ENCODE measurements around the gene ZG16B. TPM values are rescaled to one million over a fixed set of nuclear protein-coding genes. Genes with fewer than 3 reads are reported as not detected.

The ZG16B gene
- total and polyA plus RNA-seq, 7 donors = 0.62 TPM; not detected in 6

DNA sequence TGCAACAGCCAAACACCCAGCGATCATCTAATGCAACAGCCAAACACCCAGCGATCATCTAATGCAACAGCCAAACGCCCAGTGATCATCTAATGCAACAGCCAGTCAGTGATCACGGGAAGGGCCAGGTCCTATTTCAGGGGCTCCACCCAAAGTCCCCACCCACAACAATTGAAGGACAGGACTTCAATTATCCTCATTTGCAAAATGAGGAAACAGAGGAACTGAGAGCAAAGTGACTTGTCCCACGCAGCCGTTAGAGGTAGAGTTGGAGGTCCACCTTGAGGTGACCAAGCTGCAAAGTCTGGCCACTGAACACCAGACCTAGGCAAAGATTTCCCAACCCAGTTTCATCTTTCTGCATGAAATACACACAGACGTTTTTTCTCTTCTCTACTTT lies 3.7 kb downstream of the ZG16B start:
- Histone ChIP-seq H3K27me3 (ENCODE audit: insufficient read depth in 3 of 3, low read length in 2 of 3) (peaks cover 0 to 37% (median 0%) of the 10 kb centered on the region in 3 donors), H3K36me3 (ENCODE audit: insufficient read depth in 1 of 2, low read depth in 1 of 2) (no peaks in the 10 kb centered on the region), H3K4me1 (no peaks in the 10 kb centered on the region), H3K9me3 (no peaks in the 10 kb centered on the region), H3K4me3 (no peak overlapping the region), H3K27ac (no peak overlapping the region)
- 63 to 64% (median 64%) methylated on average over 7 of the region's 7 CpGs for WGBS, 3 donors
- intact Hi-C loops (cut with DNase I) = no loop called here
- ATAC-seq = no peak
- DNase-seq = peak in 1 of 2 donors; percentile 13
- TF ChIP-seq, protein P1, sequence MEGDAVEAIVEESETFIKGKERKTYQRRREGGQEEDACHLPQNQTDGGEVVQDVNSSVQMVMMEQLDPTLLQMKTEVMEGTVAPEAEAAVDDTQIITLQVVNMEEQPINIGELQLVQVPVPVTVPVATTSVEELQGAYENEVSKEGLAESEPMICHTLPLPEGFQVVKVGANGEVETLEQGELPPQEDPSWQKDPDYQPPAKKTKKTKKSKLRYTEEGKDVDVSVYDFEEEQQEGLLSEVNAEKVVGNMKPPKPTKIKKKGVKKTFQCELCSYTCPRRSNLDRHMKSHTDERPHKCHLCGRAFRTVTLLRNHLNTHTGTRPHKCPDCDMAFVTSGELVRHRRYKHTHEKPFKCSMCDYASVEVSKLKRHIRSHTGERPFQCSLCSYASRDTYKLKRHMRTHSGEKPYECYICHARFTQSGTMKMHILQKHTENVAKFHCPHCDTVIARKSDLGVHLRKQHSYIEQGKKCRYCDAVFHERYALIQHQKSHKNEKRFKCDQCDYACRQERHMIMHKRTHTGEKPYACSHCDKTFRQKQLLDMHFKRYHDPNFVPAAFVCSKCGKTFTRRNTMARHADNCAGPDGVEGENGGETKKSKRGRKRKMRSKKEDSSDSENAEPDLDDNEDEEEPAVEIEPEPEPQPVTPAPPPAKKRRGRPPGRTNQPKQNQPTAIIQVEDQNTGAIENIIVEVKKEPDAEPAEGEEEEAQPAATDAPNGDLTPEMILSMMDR (IDR thresholded peaks at IDR 0.05) = no peak

DNA sequence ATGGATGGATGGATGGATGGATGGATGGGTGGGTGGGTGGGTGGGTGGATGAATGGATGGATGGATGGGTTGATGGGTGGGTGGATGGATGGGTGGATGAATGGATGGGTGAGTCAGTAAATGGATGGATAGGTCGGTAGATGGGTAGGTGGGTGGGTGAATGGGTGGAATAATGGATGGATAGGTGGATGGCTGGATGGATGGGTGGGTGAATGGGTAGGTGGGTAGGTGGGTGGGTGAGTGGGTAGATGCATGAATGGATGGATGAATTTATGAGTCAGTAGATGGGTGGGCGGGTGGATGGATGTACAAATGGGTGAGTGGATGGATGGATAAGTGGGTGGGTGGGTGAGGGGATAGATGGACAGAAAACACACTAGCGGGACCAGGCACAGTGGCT lies 4.9 kb downstream of the ZG16B start:
- TF ChIP-seq, protein P1 (IDR thresholded peaks at IDR 0.05) = no peak
- Histone ChIP-seq H3K27ac (no peak overlapping the region), H3K36me3 (ENCODE audit: insufficient read depth in 1 of 2, low read depth in 1 of 2) (no peaks in the 10 kb centered on the region), H3K9me3 (no peaks in the 10 kb centered on the region), H3K4me1 (no peaks in the 10 kb centered on the region), H3K4me3 (no peak overlapping the region), H3K27me3 (ENCODE audit: insufficient read depth in 3 of 3, low read length in 2 of 3) (peaks cover 0 to 31% (median 0%) of the 10 kb centered on the region in 3 donors)
- no peak for DNase-seq
- ATAC-seq = no peak
- 77 to 86% (median 85%) methylated on average over 3 of the region's 3 CpGs for WGBS, 3 donors
- intact Hi-C loops (cut with DNase I) = no loop called here

DNA sequence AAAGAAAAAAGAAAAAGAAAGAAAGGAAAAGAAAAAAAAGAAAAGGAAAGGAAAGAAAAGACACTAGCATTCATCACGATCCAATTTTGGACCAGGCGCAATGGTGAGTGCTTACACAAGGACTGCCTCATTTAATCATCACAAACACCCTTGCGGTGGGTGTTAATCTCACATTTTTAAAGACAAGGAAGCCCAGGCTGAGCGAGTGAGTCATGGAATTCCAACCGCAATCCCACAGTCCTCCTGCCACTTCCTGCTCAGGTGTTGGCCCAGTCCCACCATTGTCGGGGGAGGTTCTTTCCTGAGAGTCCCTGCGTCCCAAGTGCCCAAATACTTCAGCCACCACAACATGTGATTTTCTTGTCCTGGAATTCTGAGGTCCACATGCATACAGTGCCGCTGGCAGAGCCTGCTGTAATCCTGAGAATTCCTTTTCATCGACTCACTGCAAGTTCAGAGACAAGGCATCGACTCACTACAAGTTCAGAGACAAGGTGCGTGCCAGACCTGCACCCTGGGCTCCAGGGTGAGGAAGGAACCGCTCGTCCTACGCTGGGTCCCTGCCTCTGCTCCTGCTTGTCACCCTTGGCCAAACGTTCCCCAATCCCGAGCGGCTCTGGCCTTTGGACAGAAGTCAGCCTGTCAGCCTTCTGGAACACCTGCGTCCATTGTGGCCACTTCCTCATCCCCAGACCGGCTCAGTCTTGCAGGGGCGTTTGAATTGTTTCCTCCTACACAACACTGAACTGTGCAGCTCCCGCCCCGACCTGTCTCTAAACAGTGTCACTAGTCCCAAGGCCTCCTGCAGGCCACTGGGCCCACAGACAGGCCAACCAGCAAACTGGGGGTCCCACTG lies 5.8 kb downstream of the ZG16B start:
- TF ChIP-seq, protein P1 (IDR thresholded peaks at IDR 0.05) = no peak
- DNase-seq (peak in 1 of 2 donors; percentile 32), ATAC-seq (peak in 1 of 4 donors; percentile 28)
- Histone ChIP-seq H3K4me1 (no peaks in the 10 kb centered on the region), H3K9me3 (no peaks in the 10 kb centered on the region), H3K4me3 (no peak overlapping the region), H3K27me3 (ENCODE audit: insufficient read depth in 3 of 3, low read length in 2 of 3) (peaks cover 0 to 22% (median 0%) of the 10 kb centered on the region in 3 donors), H3K36me3 (ENCODE audit: insufficient read depth in 1 of 2, low read depth in 1 of 2) (no peaks in the 10 kb centered on the region), H3K27ac (no peak overlapping the region)
- intact Hi-C loops (cut with DNase I) = no loop called here
- 47 to 49% (median 47%) methylated on average over 22 of the region's 22 CpGs for WGBS, 3 donors

DNA sequence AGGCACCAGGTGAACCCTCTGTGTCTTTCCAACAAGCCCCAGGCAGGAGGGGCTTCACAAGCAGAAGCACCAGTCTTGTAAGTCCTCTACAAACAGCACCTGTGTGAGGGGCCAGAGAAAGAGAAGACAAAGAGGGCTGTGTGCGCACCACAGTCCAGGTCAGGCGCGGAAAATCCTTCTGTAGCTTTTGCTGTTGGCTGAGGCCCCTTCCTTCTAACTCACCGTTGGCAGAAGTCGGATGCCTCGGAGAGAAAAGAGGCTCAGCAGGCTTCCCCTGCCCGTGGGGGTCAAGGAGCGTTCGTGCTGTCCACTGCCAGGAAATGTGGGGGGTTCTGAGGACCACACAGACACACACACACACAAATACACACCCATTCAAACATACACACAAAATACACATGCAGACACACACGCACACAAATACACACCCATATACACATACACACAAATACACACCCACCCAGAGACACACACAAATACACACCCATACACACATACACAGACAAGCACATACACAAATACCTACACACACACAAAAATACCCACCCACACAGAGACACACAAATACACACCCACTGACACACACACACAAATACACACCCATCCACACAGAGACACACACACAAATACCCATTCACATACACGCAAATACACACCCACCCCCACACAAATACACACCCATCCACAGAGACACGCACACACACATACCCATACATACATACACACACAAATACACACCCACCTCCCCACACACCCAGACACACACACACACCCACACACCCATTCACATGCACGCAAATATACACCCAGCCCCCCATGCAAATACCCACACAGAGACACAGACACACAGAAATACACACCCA lies 6.8 kb downstream of the ZG16B start:
- DNase-seq (peak in 1 of 2 donors; percentile 14), ATAC-seq (no peak)
- Histone ChIP-seq H3K27me3 (ENCODE audit: insufficient read depth in 3 of 3, low read length in 2 of 3) (peaks cover 0 to 18% (median 0%) of the 10 kb centered on the region in 3 donors), H3K27ac (no peak overlapping the region), H3K4me3 (no peak overlapping the region), H3K9me3 (no peaks in the 10 kb centered on the region), H3K4me1 (no peaks in the 10 kb centered on the region), H3K36me3 (ENCODE audit: insufficient read depth in 1 of 2, low read depth in 1 of 2) (no peaks in the 10 kb centered on the region)
- intact Hi-C loops (cut with DNase I) = no loop called here
- TF ChIP-seq, protein P1 (IDR thresholded peaks at IDR 0.05) = no peak
- 56 to 63% (median 56%) methylated on average over 13 of the region's 13 CpGs for WGBS, 3 donors
